ENCODE results near the gene SMIM35. TPM values are rescaled to one million over a fixed set of nuclear protein-coding genes. Genes with fewer than 3 reads are reported as not detected.

Gene SMIM35
- total RNA-seq, 4 donors from 2014 or later: not detected

DNA sequence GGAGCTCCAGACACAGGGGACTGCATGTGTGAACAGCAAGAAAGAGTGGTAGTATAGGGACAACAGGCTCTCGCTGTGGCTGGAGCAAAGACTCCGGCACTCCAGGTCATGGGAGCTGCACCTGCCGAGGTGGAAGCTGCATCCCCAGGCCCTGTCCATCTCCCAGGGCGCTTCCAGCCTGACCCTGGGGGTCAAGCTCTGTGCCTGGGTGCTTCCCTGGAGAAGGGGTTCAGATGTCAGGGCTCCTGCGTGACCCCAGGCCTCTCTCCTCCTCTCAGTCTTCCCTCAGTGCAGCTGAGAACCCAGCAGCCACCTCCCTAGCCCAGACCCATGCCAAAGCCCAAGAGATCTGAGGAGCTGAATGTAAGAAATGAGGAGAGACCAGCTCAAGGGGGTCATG lies 6.5 kb downstream of the SMIM35 start:
- Histone ChIP-seq H3K4me3 (no peak overlapping the region), H3K27me3 (peaks cover 17% of the 10 kb centered on the region), H3K4me1 (peaks cover 29% of the 10 kb centered on the region), H3K9me3 (no peaks in the 10 kb centered on the region), H3K36me3 (no peaks in the 10 kb centered on the region), H3K27ac (no peak overlapping the region)
- TF ChIP-seq POLR2AphosphoS5 (IDR thresholded peaks at IDR 0.05): no peak
- WGBS: 93% methylated on average over 3 of the region's 5 CpGs
- DNase-seq (ENCODE audit: low spot score in 2 of 2): no peak

DNA sequence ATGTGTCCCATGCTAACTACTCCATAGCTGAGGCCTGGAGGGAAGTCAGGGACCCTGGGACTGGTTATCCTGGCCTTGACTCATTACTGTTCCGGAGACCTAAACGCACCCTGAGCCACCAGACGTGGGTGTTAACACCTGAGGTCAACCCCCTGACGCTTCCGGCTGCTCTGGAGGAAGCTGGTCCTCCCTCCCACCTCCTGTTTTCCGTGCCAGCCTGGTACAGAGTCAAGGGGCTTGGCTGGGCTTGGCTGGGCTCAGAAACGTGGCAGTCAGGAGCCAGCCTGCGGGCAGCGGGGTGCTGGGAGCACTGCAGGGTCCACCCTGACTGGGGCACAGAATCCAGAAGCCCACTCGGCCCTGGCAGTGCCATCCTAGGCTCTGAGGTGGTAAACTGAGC lies 7.3 kb downstream of the SMIM35 start:
- no peak for DNase-seq (ENCODE audit: low spot score in 2 of 2)
- Histone ChIP-seq H3K9me3 (no peaks in the 10 kb centered on the region), H3K4me1 (peaks cover 35% of the 10 kb centered on the region), H3K27me3 (peaks cover 17% of the 10 kb centered on the region), H3K36me3 (no peaks in the 10 kb centered on the region), H3K27ac (no peak overlapping the region), H3K4me3 (no peak overlapping the region)
- 67% methylated on average over 3 of the region's 10 CpGs for WGBS
- TF ChIP-seq POLR2A (IDR thresholded peaks at IDR 0.05) (no peak), POLR2AphosphoS5 (IDR thresholded peaks at IDR 0.05) (no peak), EP300 (IDR thresholded peaks at IDR 0.05) (no peak)
- TF ChIP-seq, protein P1, sequence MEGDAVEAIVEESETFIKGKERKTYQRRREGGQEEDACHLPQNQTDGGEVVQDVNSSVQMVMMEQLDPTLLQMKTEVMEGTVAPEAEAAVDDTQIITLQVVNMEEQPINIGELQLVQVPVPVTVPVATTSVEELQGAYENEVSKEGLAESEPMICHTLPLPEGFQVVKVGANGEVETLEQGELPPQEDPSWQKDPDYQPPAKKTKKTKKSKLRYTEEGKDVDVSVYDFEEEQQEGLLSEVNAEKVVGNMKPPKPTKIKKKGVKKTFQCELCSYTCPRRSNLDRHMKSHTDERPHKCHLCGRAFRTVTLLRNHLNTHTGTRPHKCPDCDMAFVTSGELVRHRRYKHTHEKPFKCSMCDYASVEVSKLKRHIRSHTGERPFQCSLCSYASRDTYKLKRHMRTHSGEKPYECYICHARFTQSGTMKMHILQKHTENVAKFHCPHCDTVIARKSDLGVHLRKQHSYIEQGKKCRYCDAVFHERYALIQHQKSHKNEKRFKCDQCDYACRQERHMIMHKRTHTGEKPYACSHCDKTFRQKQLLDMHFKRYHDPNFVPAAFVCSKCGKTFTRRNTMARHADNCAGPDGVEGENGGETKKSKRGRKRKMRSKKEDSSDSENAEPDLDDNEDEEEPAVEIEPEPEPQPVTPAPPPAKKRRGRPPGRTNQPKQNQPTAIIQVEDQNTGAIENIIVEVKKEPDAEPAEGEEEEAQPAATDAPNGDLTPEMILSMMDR (IDR thresholded peaks at IDR 0.05): no peak

DNA sequence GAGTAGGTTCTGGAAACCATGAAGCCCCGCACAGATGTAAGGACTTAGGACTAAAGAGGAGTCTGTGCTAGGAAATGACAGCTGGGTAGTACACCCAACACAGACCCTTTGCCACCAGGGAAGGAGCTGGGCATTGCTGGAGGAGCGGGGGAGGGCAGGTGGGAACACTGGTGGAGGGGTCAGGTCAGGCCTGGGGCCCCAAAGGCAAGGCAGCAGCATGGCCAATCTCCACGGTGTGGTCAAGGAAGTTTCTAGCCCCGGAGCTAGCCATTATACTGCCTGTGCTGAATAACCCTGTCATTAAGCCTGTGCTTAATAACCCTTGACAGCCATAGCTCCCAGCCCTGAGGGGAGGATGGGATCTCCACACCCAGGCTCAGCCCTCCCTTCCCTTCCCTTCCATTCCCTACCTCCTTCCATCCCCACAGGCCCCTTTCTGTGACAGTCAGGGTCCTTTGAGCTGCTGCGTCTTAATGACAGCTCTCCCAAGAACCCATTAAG lies 7.8 kb downstream of the SMIM35 start:
- H3K27ac ChIP-seq: no peak overlapping the region
- peaks cover 34% of the 10 kb centered on the region for H3K4me1 ChIP-seq
- H3K9me3 ChIP-seq: no peaks in the 10 kb centered on the region
- TF ChIP-seq POLR2A (IDR thresholded peaks at IDR 0.05) (no peak), POLR2AphosphoS5 (IDR thresholded peaks at IDR 0.05) (no peak), EP300 (IDR thresholded peaks at IDR 0.05) (no peak)
- TF ChIP-seq, protein P1 (IDR thresholded peaks at IDR 0.05): no peak
- no peak overlapping the region for H3K4me3 ChIP-seq
- no peaks in the 10 kb centered on the region for H3K36me3 ChIP-seq
- H3K27me3 ChIP-seq: peaks cover 17% of the 10 kb centered on the region
- DNase-seq (ENCODE audit: low spot score in 2 of 2): no peak
- 55% methylated on average over 3 of the region's 5 CpGs for WGBS

DNA sequence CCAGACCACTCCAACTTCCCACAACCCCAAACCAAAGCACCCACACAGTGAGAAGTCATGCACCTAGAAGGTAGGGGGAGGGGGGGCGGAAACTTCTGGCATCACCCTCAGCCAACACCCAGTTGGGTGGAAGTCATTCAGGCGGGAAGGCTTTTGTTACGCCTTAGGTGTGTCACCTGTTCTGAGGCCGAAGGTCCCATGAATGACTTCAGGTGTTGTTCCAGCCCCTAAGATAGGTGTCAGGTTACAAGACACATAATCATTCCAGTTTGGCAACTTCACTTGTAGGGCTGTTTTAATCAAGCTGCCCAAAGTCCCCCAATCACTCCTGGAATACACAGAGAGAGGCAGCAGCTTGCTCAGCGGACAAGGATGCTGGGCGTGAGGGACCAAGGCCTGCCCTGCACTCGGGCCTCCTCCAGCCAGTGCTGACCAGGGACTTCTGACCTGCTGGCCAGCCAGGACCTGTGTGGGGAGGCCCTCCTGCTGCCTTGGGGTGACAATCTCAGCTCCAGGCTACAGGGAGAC lies 9.9 kb downstream of the SMIM35 start, which contains the start of gene TMPRSS4:
TSS of gene TMPRSS4 (plus strand) at position 325 of the 528 bp plus-strand sequence. CDS start 225 bp downstream, outside the sequence.
- Histone ChIP-seq H3K27me3 (peaks cover 17% of the 10 kb centered on the region), H3K27ac (no peak within 1 kb of the TSS), H3K36me3 (no peaks in the 10 kb centered on the region), H3K4me1 (peaks cover 30% of the 10 kb centered on the region), H3K9me3 (no peaks in the 10 kb centered on the region), H3K4me3 (no peak within 1 kb of the TSS)
- 58% methylated on average over 7 of the region's 7 CpGs for WGBS
- DNase-seq (ENCODE audit: low spot score in 2 of 2): no peak
- no peak for TF ChIP-seq POLR2A (IDR thresholded peaks at IDR 0.05)
- TF ChIP-seq POLR2AphosphoS5 (IDR thresholded peaks at IDR 0.05): no peak
- TF ChIP-seq EP300 (IDR thresholded peaks at IDR 0.05): no peak
- TF ChIP-seq, protein P1 (IDR thresholded peaks at IDR 0.05): no peak

DNA sequence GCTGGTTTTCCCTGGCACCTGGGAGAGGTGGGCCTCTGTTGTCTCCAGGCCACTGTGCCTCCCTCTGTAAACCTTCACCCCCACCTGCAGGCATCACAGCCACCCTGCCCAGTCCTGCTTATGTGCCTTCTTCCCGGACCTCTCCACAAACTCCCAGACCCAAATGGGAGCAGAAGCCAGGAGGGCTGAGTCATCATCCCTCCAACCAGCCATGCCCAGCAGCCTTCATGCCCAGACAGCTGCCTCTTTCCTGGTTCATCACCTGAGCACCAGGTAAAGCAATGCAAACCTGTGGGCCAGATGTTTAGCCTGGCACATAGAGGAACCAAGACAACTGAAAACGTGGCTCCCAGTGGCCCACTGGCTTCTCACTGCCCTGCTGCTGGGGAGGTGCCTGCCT lies 12.0 kb downstream of the SMIM35 start:
- Histone ChIP-seq H3K9me3 (no peaks in the 10 kb centered on the region), H3K36me3 (no peaks in the 10 kb centered on the region), H3K27me3 (peaks cover 12% of the 10 kb centered on the region), H3K4me1 (peaks cover 30% of the 10 kb centered on the region), H3K4me3 (no peak overlapping the region), H3K27ac (no peak overlapping the region)
- no peak for DNase-seq (ENCODE audit: low spot score in 2 of 2)
- TF ChIP-seq POLR2A (IDR thresholded peaks at IDR 0.05) (no peak), EP300 (IDR thresholded peaks at IDR 0.05) (no peak), POLR2AphosphoS5 (IDR thresholded peaks at IDR 0.05) (no peak)
- TF ChIP-seq, protein P1 (IDR thresholded peaks at IDR 0.05): no peak
- WGBS: 25% methylated on average over 1 of the region's 2 CpGs
